HG03103 (cell line): Measurements from ENCODE around the gene BHLHE23.

Experiments used
- ATAC-seq: cut with Tn5 transposase; IDR thresholded peaks from one replicate; pipeline ENCODE4 v1.9.1; 2021; ENCODE audit warnings: low read depth; ENCODE audit not compliant: unreplicated experiment

Gene BHLHE23

DNA sequence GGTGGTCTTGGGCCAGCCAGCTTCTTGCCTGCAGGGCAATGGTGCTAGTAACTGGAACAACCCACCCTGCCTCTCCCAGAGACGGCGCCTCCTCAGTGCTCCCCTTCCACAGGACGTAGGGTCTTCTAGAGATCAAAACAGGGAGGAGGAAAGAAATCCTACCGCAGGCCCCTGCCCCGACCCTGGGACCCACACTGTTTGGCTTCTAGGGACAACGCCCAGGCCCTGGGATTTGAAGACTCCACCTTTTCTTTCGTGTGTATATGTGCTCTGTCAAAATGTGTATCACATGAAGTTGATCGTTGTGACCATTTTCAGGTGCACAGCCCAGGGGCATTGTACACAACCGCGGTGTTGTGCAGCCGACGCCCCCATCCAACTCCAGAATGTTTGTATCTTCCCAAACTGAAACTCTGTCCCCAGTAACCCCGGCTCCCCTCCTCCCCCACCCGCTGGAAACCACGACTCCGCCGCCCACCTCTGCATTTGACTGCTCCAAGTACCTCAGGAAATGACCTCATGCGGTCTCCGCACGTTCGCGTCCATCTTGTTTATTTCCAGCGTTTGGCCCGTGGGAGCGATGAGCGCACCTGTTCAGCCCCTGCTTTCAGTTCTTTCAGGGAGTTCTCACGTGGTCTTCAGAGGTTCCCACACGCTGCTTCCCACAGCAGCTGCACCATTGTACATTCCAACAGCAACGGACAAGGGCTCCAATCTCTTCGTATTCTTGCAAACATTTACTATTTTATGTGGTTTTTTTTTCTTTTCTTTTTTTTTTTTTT lies 3.4 kb upstream of the BHLHE23 start:
- ATAC-seq = peak; percentile 48

DNA sequence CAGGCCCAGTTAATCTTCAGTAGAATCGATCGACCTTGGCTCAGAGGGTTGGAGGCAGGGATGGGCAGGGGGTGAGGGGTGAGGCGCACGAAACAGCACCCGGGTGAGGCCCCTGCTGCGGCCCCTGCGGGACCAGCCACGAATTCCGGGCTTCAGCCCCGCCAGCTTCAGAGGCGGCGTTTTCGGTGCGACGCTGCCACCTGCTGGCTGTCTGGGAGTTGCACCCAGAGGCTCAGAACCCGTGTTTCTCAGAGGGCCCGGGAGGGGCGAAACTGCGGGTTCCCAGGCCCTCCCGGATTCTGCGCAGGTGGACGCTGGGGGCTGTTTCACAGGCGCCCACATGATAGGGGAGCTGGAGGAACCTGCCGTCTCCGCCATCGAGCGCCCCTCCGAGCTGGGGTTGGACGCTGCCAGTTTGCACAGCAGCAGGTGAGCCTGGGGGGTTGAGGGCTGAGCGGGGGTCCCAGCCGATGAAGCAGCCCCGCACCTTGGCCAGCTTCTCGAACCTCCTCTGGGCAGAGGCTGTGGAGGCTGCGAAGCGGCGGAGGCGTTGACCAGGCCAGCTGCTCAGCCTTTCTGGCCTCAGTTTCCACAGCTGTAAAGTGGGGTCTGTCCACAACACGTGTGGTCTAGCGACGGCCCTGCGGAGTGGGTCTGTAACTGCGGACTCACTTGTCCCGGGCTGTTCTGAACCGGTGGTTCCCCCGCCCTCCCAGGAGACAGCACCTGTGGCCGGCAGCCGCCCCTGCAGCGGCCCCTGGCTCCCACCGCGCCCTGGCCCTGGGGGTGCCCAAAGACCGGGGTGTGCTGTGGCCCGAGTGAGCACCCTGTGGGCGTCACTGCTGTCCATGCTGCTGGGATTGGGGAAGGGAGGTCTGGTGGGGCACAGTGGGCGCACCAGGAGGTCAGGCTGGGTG lies 2.5 kb upstream of the BHLHE23 start:
- ATAC-seq = no peak

DNA sequence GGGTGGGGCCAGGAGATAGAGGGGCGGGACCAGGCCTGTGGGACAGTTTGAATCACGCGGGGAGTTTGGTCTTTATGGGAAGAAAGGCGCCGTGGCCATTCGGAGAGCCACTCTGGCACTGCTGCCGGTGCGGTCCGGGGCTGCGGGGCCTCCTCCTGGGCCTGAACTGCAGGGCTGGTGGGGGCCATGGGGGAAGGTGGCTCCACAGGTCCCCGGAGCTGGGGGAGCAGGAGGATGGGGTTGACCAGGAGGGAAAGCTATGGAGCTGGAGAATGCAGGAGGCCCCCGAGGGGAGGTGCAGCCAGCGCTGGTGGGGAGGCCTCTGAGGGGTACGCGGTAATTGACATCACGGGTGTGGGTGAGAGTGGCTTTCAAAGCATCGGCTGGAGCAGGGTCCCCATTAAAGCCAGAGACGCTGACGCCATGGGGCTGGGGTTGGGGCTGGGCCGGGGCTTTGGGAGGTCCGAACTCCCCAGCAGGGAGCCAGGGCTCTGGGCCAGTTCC lies 1.8 kb upstream of the BHLHE23 start:
- ATAC-seq = no peak

DNA sequence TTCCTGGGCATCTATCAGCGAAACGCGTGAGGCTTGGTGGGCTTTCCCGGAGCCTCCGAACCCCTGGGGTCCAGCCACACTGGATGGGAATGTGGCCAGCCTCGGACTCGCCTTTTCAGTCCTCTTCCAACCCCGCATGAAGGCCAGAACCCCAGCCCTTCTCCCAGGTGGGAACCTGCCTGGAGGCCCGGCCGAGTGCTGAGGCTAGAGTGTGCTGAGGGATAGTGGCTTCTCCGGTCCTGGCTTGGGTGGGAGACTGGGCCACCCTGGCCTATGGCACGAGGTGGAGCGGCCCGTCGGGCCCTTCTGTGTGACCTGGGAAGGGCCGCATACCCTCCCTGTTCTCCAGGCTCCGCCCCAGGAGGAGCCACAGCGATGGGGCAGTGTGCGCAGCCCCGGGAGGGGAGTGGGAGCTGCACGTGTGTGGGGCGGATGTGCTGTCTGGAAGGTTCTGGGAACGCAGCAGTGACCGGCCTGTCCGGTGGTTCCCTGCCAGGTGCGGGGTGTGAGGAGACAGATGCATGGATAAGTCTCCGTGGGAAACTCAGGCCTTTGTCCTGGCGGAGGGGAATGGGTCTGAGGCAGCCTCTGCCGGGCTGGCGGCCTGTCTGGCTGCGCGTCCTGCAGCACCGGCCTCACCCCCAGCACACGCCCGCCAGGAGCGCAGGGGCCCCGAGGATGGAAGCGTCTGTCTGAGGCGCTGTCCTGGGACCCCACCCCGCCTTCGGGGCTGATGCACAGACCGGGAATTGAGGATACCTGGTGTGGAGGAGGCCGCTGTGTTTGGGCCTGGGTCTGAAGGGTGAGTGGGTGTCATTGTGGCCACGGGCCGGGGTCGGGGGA lies 1.1 kb upstream of the BHLHE23 start:
- ATAC-seq = no peak

DNA sequence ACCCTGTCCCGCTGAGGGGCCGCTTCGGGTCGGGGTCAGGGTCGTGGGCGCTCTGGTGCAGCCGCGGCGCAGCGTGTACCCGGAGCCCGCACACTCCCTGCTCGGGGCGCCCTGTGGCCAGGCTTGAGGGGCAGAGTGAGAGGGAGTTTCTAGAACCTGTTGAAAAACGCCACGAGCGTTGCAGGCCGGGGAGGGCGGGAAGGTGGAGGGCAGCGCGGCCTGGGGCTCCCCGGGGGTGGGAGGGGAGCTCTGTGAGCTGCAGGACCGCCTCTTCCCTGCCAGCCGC lies 539 bp upstream of the BHLHE23 start:
- ATAC-seq = no peak

DNA sequence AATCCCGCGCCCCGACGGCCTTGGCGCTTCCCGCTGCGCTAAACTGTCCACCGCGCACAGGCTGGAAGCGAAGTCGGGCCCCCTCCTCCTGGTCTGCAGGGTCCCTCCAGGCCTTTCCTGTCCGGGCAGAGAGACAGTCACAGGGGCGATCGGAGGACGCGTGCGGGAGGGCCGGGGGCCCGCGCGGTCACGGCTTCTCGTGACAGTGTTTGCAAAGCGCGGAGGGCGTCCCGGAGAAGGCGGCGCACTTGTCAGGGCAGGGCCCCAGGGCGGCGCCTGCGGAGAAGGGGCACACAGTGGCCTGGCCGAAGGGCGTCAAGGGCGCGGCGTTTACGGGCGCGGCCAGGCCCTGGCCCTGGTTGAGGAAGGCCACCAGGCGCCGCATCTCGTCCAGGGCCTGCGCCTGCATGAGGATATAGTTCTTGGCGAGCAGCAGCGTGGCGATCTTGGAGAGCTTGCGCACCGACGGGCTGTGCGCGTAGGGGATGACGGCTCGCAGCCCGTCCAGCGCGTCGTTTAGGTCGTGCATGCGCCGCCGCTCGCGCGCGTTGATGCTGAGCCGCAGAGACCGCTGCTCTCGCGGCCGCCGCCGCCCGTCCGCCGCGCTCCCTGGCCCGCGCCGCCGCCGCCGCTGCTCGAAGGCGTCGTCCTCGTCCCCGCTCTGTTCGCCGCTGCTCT lies 763 bp downstream of the BHLHE23 start:
- no peak for ATAC-seq

DNA sequence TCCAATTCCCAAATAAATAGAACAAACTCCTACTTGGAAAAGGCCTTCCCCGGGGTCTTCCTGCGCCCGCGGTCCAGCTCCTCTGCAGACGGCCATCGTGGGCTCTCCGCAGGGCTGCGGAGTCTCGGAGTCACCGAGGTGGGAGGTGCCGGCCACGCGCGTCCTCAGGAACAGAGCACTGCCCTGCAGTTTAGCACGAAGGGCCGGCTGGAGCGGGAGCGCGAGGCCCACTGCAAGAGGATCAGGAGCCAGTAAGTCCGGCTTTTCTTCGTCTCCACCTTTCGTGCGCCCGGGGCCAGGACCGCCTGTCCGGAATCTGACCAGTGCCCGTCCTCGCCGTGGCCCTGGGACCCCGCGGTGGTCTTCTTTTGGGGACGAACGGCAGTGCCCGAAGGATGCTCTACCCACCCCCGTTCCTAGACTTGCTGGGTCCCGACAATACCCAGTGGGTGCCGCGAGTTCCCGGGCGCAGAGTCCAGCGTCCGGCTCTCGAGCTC lies 1.4 kb downstream of the BHLHE23 start:
- no peak for ATAC-seq

DNA sequence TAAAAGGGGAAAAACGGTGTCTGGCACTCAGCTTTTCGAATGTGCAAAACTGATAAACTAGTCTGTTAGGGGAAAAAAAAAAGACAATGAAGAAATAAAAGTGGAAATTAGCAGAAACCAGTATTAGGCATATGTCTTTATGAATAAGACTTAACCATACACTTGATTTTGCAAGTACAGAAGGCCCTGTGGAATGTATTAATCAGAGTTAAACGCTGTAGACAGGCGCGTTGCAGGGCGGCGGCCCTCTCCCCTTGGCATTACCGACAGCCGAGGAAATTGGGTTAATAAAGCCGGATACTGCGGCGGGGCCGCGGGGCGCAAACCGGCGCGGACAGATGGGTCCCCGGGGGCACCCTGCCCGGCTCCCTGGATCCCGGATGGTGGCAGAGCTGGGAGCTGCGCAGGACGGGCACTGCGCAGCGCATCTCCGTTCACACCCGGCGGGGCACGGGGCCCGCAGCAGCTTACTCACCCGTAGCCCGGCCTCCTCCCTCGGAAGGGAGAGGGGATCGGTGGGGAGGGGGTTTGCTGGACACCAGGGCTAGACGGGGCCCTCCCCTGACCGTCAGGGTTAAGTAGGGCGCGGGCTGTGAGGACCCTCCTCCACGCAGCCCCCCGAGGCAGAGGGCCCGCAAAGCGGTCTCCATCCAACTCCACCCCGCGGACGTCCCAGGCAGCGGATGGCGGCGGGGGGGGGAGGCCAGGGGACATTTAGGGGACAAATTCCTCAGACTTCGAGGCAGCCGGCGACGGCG lies 2.0 kb downstream of the BHLHE23 start:
- ATAC-seq = no peak

DNA sequence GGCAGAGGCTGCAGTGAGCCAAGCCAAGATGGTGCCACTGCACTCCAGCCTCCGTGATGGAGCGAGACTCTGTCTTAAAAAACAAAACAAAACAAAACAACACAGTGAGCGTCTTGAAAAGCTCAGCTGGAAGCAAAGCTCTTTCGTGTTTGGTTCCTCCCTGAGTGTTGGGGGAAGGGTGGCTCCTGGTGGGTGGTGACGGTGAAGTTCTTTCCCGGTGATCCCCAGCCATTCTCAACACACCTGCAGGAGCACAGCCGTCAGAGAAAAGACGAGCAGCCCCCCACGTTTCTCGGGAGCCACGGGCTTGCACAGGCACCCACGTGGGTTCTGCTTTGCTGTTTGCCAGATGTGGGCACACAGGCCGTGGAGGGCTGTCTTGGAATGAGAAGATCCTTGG lies 3.2 kb downstream of the BHLHE23 start:
- ATAC-seq = no peak

DNA sequence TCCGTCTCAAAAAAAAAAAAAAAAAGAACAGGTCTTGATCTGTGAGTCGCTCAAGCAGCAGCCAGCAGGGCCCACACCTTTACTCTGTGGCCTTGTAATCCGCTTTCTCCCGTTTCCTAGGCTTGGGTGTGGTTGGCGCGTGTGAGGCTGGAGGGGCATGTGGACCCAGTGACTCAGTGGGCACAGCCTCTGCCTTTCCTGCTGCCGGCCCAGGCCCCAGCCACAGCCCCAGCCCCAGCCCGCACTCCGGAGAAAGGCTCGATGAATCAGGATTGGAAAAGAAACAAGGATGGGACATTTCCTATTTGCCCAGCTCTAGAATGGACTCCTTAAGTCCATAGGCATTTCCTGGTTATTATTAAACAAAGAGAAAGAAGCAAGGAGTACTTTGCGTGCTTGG lies 4.3 kb downstream of the BHLHE23 start:
- ATAC-seq = no peak

DNA sequence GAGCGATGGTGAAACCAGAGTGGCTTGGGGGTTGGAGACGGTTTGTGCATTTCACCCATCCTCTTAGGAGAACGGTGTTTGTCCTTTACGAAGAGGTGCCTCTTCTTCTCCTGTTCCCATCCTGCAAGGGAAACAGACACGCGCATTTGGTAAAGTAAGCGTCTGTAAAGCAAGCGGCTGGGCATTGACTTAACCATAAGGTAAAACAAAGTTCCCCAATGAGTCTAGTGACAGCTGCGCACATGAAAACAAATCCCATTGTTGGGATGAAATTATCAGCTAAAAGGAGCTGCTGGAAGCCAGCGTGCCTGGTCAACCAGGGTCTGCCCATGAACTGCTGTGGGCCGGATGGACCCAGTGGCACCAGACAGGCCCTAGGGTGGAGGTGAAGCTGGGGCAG lies 5.8 kb downstream of the BHLHE23 start:
- no peak for ATAC-seq

DNA sequence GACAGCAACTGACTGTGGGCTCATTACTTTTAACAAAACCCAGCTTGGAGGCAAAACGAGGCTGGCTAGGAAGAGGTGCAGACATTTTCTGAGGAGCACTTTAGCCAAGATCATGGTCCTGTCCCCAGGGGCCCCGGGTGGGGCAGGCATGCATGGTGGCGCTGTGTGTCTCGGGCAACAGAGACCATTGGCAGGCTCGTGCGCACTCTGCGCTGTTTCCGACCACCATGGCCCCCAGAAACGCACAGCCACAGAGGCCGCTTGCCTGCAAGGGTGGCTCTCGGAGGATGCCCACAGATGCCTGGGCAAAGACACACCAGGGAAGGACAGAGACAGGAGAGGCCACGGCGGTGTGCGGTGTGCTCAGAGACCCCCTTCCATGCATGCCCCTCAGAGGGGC lies 6.7 kb downstream of the BHLHE23 start:
- ATAC-seq = no peak

DNA sequence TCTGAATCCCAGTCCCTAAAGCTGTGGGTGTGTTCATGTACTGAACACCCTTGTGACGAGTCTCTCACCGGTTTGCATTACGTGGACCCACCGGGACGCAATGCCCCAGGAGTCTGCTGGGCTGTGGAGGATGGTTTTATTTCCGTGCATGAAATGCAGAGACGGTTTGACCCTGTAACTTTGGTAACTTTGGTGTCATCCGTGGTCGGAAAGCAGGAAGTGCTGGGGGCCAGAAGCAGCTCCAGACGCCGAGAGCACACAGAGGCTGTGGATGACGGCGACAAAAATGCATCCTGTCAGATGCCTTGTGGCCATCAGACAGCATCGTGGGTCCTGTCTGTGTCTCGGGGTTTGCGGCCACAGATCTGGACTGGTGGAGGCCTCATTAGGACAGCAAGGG lies 7.2 kb downstream of the BHLHE23 start:
- ATAC-seq = no peak

DNA sequence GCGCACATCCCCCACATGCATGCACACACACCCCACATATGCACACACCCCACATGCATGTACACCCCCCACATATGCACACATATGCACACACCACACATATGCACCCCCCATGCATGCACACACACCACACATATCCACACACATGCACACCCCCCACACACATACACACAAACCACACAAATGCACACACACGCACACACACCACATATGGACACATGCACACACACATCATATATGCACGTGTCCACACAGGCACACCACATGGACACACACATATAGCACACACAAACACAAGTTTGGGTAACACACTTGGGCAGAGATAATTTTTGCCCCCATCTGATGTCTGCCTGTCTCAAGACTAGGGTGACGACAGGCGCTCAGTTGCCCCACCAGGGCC lies 8.3 kb downstream of the BHLHE23 start:
- no peak for ATAC-seq

DNA sequence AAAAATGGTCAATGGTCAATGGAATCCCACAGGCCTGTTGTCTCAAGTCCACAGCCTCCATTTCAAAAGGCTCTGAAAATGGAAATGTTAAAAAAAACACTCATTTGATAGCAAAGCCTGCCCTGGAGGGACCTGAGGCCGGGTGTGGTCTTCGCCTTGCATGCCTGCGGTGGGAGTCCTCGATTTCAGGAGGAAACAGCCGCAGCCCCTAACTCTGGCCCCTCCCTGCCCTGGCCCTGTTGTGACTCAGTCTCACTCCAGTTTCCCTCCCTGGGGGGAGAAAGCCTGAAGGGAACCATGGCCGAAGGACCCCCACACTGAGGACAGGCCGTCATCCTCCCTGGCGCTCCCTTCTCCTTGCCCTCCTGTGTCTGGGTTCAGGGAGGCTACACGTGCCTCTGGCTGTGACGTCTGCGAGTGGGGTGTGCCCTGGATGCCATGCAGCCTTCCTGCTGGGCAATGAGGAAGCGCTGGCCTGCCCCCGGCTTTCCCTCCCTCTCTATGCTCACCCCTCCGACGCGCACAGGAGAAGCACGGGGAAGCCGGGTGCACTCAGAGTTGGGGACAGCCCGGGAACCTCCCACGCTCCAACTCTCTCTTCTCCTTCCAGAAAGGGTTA lies 9.2 kb downstream of the BHLHE23 start:
- ATAC-seq = no peak

DNA sequence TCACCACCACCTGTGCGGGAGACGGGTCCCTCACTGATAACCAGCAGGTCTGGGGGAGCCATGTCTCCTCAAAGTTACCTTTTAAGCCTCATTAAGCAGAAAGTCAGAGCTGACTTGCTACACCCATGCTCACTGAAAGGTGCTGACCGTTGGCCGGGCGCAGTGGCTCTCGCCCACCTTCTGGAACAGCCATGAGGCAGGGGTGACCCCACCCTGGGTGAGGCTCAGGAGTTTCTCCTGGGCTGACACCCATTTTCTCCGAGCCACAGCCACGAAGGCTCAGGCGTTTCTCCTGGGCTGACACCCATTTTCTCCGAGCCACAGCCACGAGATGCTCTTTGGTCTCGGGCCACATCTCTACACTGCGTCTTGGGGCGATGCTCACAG lies 10.2 kb downstream of the BHLHE23 start:
- no peak for ATAC-seq

DNA sequence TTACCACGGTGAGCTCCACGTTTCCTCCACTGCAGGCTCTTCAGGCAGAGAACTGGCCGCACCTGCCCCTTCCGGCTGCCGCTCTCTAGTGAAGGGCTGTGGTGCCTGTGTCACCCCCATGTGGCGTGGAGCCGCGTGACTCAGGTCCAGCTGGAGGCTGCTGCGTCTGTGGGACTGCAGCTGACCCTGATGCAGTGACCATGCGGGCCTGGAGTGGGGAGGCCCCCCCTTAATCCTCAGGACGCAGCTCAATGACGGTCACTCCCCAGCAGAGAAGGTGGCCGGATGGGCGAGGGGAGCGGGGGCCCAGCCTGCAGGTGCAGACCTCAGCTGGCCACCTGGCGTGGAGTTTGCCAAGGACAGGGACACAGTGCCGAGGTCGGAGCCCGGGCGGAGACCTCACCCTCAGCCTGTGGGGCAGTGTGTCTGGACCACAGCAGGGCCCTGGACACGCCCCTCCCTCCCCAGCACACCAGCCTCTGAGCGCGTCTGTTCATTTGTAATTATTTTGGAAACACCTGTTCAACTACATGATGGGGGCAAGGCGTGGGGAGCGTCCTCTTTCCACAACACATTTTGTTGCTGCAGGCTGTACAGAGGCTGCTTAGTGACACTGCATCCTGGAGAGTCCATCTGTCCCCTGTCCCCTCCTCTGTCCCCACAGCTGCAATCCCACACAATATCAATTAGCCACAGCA lies 10.7 kb downstream of the BHLHE23 start:
- no peak for ATAC-seq

DNA sequence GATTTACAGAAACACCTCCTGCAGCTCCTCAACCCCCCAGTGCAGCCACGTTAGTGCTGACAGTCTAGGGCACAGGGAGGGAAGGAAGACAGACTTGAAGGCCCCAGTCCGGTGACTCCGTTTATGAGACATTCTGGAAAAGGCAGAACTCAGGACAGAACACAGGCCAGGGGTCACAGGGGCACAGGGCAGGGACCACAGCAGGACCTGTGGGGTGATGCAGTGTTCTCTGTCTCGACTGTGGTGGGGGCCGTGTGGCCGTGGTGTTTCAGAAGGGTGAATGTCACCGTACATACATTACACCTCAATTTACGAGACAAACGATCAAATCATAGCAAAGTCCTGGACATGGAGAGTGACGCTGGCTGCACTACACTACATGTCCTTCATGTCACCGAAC lies 11.3 kb downstream of the BHLHE23 start:
- ATAC-seq = no peak

DNA sequence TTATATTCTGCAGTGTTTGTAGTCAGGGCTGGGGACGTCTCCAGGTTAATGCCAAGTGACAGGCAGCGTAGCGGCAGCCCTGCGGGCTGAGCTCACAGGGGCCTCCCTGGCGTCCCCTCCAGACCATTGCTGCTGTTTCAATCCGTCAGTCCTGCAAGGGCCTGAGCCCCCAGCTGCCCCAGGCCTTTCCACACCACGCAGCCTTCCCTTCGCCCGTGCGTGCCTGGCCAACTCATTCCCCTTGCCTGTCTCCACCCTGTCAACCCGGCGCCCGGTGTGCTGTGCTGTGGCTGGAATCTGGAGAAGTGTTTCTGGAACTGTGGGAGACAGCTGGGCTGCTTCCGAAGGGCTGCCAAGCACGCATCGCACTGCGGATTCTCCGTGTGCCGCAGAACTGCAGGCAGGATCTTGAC lies 11.9 kb downstream of the BHLHE23 start:
- ATAC-seq = no peak
